MM.1S (cell line): ENCODE data around the gene CNOT2.

Source experiments
- DNase-seq: peaks from one replicate; pipeline ENCODE4 v3.0.0-alpha.2; 2015
- H2AFZ ChIP-seq: fragments of 300-600 bp; sonication (generic); 2 replicates; pipeline ENCODE4 v1.6.0; 2016; ENCODE audit warnings: antibody characterized with exemption, low read length
- H3F3A ChIP-seq: fragments of 300-600 bp; sonication (generic); 2 replicates; pipeline ENCODE4 v1.6.1; 2016; ENCODE audit warnings: mild to moderate bottlenecking, antibody characterized with exemption, low read length, moderate library complexity, mixed read lengths; ENCODE audit not compliant: insufficient read depth
- H3K27ac ChIP-seq: fragments of 300-600 bp; sonication (generic); 2 replicates; pipeline ENCODE4 v1.5.1; 2016; ENCODE audit warnings: mild to moderate bottlenecking, low read length
- H3K27me3 ChIP-seq: fragments of 300-600 bp; sonication (generic); replicated peaks from 2 replicates; pipeline ENCODE4 v1.6.0; 2016; ENCODE audit warnings: low read length; ENCODE audit not compliant: insufficient read depth
- H3K36me3 ChIP-seq: fragments of 300-600 bp; sonication (generic); replicated peaks from 2 replicates; pipeline ENCODE4 v1.6.1; 2016; ENCODE audit warnings: mild to moderate bottlenecking, low read length, mixed read lengths; ENCODE audit not compliant: insufficient read depth
- H3K4me1 ChIP-seq: fragments of 300-600 bp; sonication (generic); 2 replicates; pipeline ENCODE4 v1.6.1; 2016; ENCODE audit warnings: low read length, mixed read lengths
- H3K4me2 ChIP-seq: fragments of 300-600 bp; sonication (generic); 2 replicates; pipeline ENCODE4 v1.6.0; 2016; ENCODE audit warnings: low read depth, low read length
- H3K4me3 ChIP-seq: fragments of 300-600 bp; sonication (generic); 2 replicates; pipeline ENCODE4 v1.5.1; 2016; ENCODE audit warnings: low read length, mixed read lengths
- H3K79me2 ChIP-seq: fragments of 300-600 bp; sonication (generic); 2 replicates; pipeline ENCODE4 v1.6.1; 2016; ENCODE audit warnings: mixed run types, low read length, mixed read lengths
- H3K9ac ChIP-seq: fragments of 300-600 bp; sonication (generic); 2 replicates; pipeline ENCODE4 v1.6.1; 2016; ENCODE audit warnings: low read length, mixed read lengths
- H3K9me2 ChIP-seq: fragments of 300-600 bp; sonication (generic); replicated peaks from 2 replicates; pipeline ENCODE4 v1.6.1; 2016; ENCODE audit warnings: mild to moderate bottlenecking, low read length, mixed read lengths; ENCODE audit not compliant: insufficient read depth
- H3K9me3 ChIP-seq: fragments of 300-600 bp; sonication (generic); replicated peaks from 2 replicates; pipeline ENCODE4 v1.6.1; 2016; ENCODE audit warnings: mild to moderate bottlenecking, low read length, mixed read lengths; ENCODE audit not compliant: insufficient read depth
- H4K20me1 ChIP-seq: fragments of 300-600 bp; sonication (generic); 2 replicates; pipeline ENCODE4 v1.6.1; 2016; ENCODE audit warnings: mild to moderate bottlenecking, low read length, moderate library complexity, mixed read lengths; ENCODE audit not compliant: insufficient read depth
- EZH2 ChIP-seq: fragments of 300-600 bp; sonication (generic); optimal IDR thresholded peaks from 2 replicates; pipeline ENCODE3; 2017; ENCODE audit warnings: low read depth, mild to moderate bottlenecking, antibody characterized with exemption, low read length, mixed read lengths
- EZH2phosphoT487 ChIP-seq: fragments of 300-600 bp; sonication (generic); IDR thresholded peaks from 2 replicates; pipeline ENCODE4 v1.6.1; 2018; ENCODE audit warnings: antibody characterized with exemption, low read length
- TF ChIP-seq, protein P1 (sequence below): fragments of 300-600 bp; sonication (generic); IDR thresholded peaks from 2 replicates; pipeline ENCODE4 v1.5.1; 2016; ENCODE audit warnings: antibody characterized with exemption, low read length, mixed read lengths

Gene CNOT2

DNA sequence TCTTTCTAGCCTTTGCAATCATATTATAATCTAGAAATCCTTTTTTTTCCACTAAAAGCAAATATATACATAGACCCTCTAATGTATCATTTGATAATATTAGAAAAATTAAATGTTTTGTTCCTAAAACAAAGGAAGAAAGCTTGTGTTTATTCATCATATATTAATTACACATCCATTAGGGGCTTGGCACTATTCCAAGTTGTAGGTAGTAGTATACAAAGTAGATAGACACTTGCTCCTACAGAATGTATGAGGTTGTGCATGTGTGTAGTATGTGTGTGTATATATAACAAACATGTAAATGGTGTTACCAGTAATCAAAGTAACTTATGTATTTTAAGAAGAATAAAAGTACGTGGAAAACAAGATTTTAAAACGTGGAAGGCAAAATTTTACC, 107.8 kb downstream of the CNOT2 start:
- Histone ChIP-seq H3K79me2 (no peaks in the 10 kb centered on the region), H3F3A (no peaks in the 10 kb centered on the region), H3K4me3 (no peak overlapping the region), H3K27me3 (no peaks in the 10 kb centered on the region), H3K9ac (no peak overlapping the region), H3K27ac (no peak overlapping the region), H3K9me2 (no peaks in the 10 kb centered on the region), H3K4me1 (no peaks in the 10 kb centered on the region), H3K9me3 (no peaks in the 10 kb centered on the region), H3K4me2 (no peak overlapping the region), H4K20me1 (no peaks in the 10 kb centered on the region), H2AFZ (no peak overlapping the region), H3K36me3 (0 out of 2 replicates have a peak, but pooled peaks cover 5% of the 10 kb centered on the region)
- DNase-seq = no peak
- no peak for TF ChIP-seq EZH2phosphoT487
- TF ChIP-seq, protein P1, sequence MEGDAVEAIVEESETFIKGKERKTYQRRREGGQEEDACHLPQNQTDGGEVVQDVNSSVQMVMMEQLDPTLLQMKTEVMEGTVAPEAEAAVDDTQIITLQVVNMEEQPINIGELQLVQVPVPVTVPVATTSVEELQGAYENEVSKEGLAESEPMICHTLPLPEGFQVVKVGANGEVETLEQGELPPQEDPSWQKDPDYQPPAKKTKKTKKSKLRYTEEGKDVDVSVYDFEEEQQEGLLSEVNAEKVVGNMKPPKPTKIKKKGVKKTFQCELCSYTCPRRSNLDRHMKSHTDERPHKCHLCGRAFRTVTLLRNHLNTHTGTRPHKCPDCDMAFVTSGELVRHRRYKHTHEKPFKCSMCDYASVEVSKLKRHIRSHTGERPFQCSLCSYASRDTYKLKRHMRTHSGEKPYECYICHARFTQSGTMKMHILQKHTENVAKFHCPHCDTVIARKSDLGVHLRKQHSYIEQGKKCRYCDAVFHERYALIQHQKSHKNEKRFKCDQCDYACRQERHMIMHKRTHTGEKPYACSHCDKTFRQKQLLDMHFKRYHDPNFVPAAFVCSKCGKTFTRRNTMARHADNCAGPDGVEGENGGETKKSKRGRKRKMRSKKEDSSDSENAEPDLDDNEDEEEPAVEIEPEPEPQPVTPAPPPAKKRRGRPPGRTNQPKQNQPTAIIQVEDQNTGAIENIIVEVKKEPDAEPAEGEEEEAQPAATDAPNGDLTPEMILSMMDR = no peak
- no peak for TF ChIP-seq EZH2

DNA sequence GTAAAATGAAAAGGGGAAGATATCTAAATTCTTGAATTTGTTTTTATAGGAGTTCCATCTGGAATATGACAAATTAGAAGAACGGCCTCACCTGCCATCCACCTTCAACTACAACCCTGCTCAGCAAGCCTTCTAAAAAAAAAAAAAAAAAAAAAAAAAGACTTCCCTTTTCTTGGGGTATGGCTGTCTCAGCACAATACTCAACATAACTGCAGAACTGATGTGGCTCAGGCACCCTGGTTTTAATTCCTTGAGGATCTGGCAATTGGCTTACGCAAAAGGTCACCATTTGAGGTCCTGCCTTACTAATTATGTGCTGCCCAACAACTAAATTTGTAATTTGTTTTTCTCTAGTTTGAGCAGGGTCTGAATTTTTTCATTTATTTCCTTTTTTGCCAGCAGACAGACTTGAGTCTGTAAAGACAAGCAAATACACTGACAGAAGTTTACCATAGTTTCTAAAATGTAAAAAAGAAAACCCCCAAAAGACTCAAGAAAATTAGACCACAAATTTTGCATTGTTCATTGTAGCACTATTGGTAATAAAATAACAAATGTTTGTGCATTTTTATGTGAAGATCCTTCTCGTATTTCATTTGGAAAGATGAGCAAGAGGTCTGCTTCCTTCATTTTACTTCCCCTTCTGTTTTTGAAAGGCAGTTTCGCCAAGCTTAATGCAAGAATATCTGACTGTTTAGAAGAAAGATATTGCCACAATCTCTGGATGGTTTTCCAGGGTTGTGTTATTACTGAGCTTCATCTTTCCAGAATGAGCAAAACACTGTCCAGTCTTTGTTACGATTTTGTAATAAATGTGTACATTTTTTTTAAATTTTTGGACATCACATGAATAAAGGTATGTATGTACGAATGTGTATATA, 110.8 kb downstream of the CNOT2 start:
- no peak overlapping the region for H3K27ac ChIP-seq
- no peaks in the 10 kb centered on the region for H3F3A ChIP-seq
- H3K4me2 ChIP-seq = no peak overlapping the region
- 0 out of 2 replicates have a peak, but pooled peaks cover 5% of the 10 kb centered on the region for H3K36me3 ChIP-seq
- DNase-seq = no peak
- no peak overlapping the region for H3K9ac ChIP-seq
- no peaks in the 10 kb centered on the region for H4K20me1 ChIP-seq
- no peaks in the 10 kb centered on the region for H3K27me3 ChIP-seq
- TF ChIP-seq EZH2phosphoT487 (no peak), EZH2 (no peak)
- TF ChIP-seq, protein P1 = no peak
- no peak overlapping the region for H3K4me3 ChIP-seq
- no peak overlapping the region for H2AFZ ChIP-seq
- H3K4me1 ChIP-seq = no peaks in the 10 kb centered on the region
- no peaks in the 10 kb centered on the region for H3K9me3 ChIP-seq
- no peaks in the 10 kb centered on the region for H3K79me2 ChIP-seq
- no peaks in the 10 kb centered on the region for H3K9me2 ChIP-seq

DNA sequence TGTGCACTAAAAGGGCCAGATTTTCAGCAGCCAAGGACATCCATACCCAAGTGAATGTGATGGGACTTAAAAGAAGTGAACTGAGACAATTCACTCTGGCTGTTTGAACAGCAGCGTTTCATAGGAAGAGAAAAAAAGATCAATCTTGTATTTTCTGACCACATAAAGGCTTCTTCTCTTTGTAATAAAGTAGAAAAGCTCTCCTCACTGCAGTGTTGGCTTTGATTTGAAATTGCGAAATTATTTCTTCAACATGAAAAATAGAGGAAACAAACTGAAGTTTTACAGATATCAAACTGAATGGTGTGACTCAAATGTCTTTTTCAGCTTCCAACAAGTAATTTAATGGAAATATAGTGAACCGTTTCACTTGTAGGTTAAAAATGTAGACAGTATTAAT, 111.6 kb downstream of the CNOT2 start:
- no peaks in the 10 kb centered on the region for H3K27me3 ChIP-seq
- no peak overlapping the region for H3K27ac ChIP-seq
- no peak overlapping the region for H3K9ac ChIP-seq
- H3K79me2 ChIP-seq = no peaks in the 10 kb centered on the region
- 0 out of 2 replicates have a peak, but pooled peaks cover 5% of the 10 kb centered on the region for H3K36me3 ChIP-seq
- H3K9me3 ChIP-seq = no peaks in the 10 kb centered on the region
- no peaks in the 10 kb centered on the region for H3F3A ChIP-seq
- no peaks in the 10 kb centered on the region for H4K20me1 ChIP-seq
- H3K4me1 ChIP-seq = no peaks in the 10 kb centered on the region
- no peak overlapping the region for H3K4me2 ChIP-seq
- H3K4me3 ChIP-seq = no peak overlapping the region
- TF ChIP-seq EZH2 (no peak), EZH2phosphoT487 (no peak)
- no peak overlapping the region for H2AFZ ChIP-seq
- no peaks in the 10 kb centered on the region for H3K9me2 ChIP-seq
- no peak for DNase-seq

DNA sequence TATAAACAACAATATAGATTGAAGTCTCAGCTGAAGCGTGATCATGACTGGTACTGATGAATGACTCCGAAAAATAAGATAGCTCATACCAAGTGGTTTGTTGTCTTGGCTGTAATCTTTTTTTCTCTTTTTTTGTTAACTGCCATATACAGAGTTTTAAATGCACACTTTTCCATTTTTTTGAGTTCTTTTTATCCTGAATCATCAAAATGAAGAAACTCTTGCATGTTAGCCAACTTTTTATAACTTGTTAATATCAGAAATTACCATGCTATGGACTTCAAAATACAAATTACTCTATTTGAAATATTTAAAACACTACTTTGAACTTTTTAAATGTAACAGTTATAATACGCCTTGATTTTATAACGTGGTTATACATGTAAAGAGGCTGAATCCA, 112.7 kb downstream of the CNOT2 start:
- H3K4me1 ChIP-seq = no peaks in the 10 kb centered on the region
- H3K36me3 ChIP-seq = 0 out of 2 replicates have a peak, but pooled peaks cover 5% of the 10 kb centered on the region
- no peaks in the 10 kb centered on the region for H3K9me3 ChIP-seq
- TF ChIP-seq, protein P1 = no peak
- TF ChIP-seq EZH2phosphoT487 (no peak), EZH2 (no peak)
- H3K4me2 ChIP-seq = no peak overlapping the region
- no peak overlapping the region for H2AFZ ChIP-seq
- H4K20me1 ChIP-seq = no peaks in the 10 kb centered on the region
- H3K4me3 ChIP-seq = no peak overlapping the region
- no peaks in the 10 kb centered on the region for H3K79me2 ChIP-seq
- no peaks in the 10 kb centered on the region for H3K27me3 ChIP-seq
- no peaks in the 10 kb centered on the region for H3F3A ChIP-seq
- no peak overlapping the region for H3K27ac ChIP-seq
- no peak for DNase-seq
- H3K9me2 ChIP-seq = no peaks in the 10 kb centered on the region
- H3K9ac ChIP-seq = no peak overlapping the region
